Islet of Langerhans (tissue), 1 donor: Measurements from ENCODE around the gene CNGB1.
"Not testable (repeated sequence)": the region's sequence is repeated elsewhere in the genome, so short reads cannot be mapped to it uniquely, and the experiment has no call there.

ENCODE experiments used
- FAIRE-seq: peaks from one replicate; lab custom pipeline; 2011; peaks lifted over from hg19 to GRCh38; lab: Jason Lieb, UNC

Gene CNGB1

DNA sequence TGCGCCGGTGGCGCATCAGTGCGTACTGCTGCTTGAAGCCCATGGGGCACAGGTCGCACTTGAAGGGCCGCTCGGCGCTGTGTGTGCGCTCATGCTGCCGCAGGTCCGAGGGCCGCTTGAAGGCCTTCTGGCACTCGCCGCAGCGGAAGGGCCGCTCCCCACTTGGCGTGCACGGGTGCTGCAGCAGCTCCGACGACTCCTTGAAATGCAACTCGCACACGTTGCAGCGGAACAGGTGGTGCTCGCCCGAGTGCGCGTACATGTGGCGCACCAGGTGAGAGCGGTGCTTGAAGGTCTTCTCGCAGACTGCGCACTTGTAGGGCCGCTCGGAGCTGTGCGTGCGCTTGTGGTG lies 26.2 kb upstream of the CNGB1 start:
- FAIRE-seq = no peak

DNA sequence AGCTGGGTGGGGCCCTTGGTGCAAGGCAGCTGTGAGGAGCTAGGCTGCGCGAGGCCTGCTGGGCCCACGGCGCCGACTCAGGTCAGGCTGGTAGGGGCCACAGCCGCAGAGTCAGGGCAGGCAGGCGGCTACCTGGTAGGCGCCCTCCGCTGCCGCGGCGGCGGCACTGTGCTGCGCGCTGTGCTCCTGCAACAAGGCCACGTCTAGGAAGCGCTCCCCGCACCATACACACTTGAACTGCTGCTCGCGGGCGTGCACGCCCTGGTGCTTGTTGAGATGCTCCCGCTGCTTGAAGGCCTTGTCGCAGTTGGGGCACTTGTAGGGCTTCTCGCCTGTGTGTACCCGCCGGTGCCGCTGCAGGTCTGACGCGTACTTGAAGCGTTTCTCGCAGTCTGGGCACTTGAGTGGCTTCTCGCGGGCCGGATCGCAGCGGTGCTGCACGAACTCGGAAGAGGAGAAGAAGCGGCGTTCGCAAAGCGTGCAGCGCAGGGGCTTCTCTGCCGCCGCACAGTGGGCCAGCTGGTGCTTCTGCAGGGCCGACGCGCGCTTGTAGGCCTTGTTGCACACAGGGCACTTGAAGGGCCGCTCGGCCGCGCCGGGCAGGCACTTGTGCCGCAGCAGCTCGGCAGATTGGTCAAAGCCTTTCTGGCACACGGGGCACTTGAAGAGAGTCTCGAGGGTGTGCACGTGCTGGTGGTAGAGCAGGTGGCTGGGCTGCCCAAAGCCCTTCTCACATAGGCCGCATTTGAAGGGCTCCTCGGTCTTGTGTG lies 25.7 kb upstream of the CNGB1 start:
- FAIRE-seq = no peak

DNA sequence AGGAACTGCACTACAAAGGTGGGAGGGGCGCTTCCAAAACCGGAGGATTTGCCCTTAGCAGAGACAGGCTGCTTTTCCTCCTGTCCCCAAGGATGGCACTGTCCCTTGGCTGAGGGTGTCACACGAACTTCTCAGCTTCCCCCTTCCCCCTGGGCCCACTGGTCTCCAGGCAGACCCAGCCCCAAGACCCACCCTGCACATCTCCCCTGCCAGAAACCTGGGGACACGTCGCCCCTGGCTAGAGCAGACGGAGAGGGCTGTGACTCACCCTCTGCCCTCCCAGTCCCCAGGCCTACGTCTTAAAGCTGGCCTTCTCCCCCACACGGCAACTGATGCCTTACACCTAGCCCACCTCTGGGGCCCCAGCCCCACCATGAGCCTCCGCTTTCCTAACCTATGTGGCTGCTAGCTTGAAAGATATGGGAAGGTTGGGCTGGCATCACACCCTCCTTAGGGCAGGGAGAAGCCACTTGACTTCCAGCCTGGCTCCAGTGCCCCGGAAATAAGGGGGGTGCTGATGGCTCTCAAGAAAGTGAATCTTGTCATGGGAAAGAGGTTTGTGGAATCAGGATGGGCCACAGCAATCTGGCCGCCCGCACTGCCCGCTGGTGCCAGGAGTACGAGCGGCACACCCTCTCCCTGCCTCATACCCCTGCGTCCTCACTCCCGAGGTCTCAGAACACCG lies 24.9 kb upstream of the CNGB1 start:
- FAIRE-seq = no peak

DNA sequence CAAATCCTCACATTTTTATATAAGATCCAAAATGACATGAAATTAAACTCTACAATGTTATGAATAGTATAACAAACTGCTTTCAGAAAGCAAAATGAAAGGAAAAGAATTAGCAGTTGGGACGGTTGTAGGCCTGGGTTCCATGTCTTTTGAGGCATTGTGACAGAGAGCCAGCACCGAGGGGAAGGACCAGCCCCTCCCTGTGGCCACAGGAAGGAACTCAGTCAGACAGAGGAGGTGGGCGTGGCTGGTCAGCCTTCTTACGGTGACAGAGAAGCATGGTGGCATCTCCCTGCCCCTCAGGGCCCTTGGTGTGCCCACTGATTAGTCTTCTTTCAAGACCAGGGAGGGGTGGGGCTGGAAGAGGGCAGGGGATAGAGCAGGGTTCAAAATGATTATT lies 23.9 kb upstream of the CNGB1 start:
- no peak for FAIRE-seq

DNA sequence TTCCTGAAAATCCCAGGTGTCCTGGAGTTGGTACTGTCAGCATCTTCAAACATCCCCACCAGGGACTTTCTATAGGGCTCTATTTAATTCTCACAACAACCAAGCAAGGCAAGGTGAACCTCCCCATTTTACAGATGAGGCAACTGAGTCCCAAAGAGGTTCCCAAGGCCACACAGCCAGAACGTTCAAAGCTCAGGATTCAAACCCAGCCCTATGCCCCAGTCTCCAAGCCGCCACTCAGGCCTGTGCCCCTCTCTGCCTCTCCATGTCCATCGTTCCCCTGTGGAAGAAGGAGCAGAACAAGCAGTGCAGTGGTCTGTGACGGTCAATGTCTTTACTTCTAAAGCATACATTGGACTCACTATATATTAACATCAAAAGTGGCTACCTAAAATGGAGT lies 23.4 kb upstream of the CNGB1 start:
- no peak for FAIRE-seq

DNA sequence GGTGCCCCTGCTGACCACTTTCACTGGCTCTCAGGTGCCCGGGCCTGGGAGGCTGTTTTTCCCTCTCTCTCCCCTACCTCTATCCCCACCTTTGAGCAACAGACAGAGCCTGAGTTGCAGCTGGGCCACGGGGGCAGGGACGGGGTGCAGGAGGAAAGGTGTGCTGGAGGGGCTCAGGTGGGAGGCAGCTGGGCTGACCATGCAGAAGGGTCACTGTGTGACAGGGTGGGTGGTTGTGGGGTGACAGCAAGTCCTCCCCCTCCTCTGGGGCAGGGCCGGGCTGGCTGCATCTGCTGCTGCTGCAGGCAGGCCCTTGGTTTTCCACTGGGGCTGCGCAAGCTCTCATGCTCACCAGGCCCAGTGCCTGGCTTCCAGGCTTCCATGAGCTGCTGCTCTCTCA lies 23.0 kb upstream of the CNGB1 start:
- FAIRE-seq = no peak

DNA sequence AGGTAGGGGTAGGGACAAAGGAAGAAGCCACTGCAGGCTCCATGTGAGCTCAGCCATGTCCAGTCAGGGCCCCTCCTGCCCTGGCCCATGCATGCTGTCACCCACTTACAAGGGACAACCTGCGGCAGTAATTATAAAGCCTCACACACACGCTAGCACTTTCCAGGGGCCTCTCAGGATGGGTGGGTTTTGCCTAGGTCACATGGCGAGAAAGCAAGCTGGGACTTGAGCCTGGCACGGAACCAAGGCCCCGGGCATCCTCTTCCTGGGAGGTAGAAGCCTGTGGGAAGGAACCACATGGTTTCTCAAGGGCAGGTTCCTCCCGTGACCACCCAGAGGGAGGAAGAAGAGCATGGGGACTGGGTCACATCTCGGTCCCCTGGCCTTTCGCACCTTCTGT lies 22.5 kb upstream of the CNGB1 start:
- FAIRE-seq = no peak

DNA sequence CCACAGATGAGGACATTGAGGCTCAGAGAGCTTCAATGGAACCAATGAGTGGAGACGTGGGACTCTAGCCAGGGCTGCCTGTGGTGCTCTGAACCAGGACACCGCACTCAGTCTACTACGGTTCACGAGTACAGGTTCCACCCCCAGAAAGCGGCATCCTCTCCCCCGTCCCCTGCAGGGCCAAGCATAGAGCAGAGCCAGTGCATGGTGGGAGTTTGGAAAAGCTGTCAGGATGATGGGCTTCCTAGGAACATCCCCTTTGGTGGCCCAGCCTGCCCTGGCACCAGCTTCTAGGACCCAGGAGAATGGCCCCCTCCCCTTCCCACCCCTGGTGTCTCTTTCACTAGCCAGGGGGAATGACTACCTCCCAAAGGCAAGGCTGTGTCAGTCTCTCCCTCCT lies 21.2 kb upstream of the CNGB1 start:
- FAIRE-seq = no peak

DNA sequence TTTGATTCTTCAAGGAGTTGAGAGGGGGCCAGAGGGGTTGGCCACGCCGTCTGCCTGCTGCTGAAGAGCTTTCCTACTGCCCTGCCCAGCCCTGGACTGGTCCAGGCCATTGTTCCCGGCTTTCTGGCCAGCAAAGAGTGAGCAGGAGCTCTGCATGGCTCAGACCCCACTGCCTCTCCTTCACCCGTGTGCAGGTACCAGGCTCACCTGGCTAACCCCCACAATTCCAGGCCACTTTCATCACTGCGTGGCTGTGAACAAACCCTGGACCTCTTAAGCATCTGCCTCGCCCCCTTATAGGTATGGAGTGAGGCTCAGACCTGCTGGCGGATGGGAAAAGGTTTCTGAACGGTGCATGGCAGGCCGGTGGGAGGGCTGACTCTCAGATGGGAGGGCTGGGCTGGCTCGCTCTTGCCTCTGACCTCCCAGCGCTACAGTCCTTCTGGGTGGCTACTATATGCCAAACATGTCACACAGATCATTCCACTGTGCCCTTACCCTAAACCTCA lies 20.7 kb upstream of the CNGB1 start:
- FAIRE-seq = no peak

DNA sequence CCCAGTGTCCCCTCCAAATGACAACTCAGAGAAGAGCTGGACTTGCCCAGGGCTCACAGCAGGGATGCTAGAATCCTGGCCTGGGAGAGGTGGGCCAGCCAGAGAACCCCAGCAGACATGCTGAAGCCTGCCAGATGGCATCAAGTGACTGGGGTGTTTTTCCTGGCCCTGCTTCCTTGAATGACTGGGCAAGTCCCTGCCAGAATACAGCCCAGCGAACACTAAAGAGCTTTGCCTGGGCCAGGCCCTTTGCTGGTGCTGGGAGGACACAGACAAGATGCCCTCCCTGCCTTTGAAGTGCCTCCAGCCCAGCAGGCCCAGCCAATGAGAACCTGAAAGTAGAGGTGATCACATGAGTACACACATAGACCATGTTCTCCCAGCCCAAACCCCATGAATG lies 18.0 kb upstream of the CNGB1 start:
- FAIRE-seq = no peak

DNA sequence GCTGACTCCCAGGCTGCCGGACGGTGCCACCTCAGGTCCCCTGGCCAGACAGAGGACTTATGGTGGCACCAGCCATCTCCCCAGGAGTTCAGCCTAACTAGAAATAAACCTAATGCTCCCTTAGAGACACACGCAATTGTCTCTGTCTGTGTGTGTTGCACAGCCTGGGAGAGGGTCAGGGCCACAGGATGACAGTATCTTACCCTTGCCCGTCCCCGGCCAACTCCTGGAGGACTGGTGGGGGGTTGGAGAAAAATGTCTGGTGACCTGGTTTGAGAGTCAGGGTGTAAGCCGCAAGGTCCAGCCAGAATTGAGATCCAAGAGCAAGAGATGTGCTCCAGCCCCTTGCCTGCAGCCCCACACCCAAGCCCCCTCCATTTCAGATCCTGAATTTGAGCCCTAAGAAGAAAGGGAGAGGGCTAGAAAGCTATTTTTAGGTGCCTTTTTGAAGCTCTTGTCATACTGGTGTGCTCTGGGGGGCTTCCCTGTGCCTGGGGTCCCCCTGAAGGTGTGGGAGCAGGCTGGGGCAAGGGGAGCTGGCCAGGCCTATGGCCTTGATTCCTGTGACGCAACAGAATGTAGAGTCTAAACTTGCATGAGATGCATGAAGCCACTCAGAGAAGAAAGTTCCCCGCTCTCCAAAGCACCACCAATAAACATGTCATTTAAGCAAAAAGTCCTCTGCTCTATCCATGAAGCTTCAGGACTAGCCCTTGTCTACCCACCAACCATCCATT lies 16.7 kb upstream of the CNGB1 start:
- FAIRE-seq = no peak

DNA sequence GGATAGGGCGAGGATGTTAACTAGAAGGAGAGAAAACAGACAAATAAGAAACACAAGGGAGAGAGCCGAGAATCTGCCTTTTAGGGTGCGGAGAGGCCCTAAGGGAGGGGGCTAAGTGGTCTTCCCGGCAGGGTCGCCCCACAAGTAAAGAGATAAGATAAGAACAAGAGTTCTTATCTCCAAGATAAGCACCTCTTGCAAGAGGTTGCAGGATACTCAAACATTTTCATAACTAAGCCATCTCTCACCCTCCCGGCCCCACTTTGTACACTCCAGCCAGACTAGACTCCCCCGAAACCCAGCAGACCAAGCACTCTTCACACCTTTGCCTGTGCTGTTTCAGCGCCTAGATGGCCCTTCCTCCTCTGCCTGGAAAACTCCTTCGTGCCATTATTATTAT lies 15.3 kb upstream of the CNGB1 start:
- FAIRE-seq = no peak

DNA sequence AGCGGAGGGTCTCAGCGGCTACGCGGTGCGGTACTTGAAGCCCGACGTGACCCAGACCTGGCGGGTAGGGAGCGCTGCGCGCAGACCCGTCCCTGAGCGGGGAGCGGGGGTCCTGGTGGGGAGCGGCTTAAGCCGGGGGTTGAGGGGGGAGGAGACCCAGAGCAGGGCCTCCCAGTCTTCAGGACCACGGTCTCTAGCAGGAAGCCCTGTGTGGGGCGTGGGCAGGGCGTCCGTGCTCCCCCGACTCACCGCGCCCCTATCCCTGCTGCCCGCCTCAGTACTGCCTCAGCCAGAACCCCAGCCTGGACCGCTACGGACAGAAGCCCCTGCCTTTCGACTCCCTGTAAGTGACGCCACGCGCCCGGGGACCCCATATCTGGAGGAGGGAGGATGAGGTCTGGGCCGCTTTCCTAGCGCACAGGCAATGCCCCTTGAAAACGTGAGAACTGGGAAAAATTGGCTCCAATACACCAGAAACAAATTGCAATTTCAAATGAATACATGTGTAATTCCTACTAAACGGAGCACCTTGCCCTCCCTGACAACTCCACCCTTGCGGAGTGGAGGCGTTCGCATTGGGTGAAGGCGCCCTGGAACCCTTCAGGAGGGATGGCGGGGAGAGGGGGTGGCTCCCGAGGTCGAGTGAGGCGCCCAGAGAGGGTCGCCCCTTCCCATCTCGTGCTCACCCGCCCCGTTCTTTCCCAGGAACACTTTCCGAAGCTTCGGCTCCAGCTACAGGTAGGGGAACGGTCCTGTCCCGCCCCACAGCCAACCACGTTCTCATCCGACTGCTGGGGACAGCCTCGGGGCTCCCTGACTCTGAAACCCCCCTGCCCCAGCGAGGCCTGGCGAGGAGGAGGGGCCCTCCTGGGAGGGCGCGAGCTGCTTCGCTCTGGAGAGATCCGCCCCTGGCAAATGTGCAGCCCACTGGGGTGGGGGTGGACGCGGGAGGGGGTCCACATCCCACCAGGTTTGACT lies 14.6 kb upstream of the CNGB1 start:
- no peak for FAIRE-seq

DNA sequence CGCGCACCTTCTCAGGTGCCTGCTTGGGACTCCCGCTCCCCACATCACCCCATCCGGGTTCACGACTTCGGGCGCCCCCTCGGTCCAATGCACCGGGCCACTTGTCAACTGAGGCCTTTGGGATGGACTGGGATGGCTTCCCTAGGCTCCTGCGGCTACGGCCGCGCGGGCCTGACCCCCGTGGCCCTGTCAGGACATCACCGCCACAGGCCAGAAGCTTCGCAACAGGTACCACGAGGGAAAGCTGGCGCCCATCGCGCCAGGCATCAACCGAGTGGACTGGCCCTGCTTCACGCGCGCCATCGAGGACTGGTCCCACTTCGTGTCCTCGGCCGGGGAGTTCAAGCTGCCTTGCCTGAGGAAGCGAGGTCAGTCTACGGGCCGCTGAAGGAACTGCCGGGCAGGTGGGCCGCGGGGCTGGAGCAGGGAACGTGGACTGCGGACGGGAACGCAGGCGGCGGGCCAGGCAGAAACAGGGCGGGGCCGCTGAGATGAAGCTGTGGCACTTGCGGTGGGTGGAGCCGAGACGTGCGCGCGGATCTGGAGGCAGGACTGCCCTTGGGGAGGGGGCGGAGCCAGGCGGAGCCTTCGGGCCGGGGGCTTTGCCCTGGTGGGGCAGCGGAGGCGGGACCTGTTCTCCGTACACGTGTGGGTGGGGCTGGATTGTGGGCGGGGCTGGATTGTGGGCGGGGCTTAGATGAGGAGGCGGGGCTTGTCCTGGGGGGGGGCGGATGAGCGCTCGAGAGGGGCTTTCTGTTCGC lies 13.7 kb upstream of the CNGB1 start:
- no peak for FAIRE-seq

DNA sequence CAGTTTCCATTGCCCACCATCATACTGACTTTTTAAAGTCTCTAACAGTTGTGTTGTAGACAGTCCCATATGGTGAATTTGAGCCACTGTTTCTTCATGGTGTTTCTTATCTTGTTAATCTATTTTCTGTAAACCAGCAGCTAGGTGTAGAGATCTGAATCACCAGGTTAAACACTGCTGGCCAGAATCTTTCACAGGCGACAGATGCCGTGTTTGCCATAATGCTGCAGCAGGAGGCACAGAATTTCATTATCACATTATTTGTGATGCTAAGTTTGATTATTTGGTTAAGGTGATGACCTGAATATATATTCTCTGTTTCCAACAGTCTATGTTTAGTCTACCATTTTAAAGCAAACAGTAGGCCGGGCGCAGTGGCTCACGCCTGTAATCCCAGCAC lies 11.5 kb upstream of the CNGB1 start:
- no peak for FAIRE-seq

DNA sequence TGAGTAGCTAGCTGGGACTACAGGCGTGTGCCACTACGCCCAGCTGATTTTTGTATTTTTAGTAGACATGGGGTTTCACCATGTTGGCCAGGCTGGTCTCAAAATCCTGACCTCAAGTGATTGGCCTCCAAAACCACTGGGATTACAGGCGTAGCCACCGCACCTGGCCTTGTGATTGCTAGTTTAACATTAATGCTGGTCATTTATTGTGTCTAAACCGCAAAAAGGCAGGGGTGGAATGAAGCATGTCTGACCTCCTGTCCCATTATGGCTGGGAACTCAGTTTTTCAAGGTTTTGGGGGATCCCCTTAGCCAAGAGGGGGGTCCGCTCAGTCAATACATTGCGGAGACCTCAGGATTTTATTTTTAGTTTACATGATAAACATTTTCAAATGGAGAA lies 10.7 kb upstream of the CNGB1 start:
- no peak for FAIRE-seq

DNA sequence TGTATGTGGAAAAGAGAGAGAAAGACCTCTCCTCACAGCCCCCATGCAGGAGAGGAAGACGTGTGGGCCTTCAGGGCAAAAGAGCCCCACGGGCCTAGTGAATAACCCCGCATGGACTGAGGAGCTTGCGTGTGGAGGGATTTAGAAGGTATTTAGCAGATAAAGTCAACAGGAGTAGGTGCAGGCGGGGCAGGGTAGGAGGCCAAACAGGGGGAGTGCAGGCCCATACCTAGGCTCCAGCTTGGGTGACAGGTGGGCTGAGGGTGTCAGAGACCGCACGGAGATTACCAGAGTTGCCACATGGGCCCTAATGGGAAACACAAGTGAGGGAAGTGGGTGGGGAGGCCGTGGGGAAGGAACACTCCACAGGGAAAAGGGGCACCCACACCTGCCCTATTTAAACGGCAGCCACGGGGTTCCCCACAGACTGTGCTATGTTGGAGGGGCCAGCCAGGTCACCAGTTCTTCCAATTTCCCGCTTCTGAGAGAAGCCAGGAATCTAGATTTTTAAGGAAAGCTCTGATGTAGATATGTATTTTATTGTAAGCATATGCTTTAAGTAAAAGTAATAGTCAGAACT lies 8.2 kb upstream of the CNGB1 start:
- FAIRE-seq = no peak

DNA sequence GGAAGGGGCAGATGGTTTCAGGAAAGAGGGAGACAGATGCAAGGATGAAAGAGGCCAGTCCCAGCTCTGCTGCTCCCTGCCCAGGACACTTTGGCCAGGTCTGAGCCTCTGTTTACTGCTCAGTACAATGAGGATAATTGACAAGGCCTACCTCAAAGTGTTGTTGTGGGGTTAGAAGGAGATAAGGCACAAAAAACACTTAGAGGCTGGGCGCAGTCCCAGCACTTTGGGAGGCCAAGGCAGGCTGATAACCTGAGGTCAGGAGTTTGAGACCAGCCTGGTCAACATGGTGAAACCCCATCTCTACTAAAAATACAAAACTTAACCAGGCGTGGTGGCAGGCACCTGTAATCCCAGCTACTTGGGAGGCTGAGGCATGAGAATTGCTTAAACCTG lies 7.1 kb upstream of the CNGB1 start:
- not testable (repeated sequence) for FAIRE-seq

DNA sequence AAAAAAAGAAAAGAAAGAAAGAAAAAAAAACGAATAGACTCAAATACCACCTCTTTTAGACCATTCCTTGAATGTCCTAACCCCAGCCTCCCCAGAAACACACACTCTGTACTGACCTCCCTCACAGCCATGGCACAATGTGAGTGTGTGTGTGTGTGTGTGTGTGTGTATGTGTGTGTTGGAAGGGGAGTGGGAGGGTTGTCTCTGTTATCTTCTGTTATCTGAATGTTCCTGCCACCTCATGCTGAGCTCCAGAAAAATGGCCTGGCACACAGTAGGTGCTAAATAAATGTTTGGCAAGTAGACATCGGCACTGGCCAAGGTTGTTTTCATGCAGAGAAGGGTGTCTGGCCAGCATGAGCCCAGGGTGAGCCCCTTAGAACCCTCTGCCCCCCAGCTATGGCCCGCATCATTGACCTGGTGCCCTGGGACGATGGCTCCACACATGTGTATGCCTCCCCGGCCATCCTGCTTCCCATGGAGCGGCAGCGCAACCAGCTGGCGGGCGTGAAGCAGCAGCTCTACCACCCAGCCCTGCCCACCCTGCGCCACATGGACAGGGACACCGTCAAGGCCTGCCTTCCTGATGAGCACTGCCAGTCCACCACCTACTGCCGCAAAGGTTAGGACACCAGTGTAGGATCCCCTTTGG lies 6.6 kb upstream of the CNGB1 start:
- no peak for FAIRE-seq

DNA sequence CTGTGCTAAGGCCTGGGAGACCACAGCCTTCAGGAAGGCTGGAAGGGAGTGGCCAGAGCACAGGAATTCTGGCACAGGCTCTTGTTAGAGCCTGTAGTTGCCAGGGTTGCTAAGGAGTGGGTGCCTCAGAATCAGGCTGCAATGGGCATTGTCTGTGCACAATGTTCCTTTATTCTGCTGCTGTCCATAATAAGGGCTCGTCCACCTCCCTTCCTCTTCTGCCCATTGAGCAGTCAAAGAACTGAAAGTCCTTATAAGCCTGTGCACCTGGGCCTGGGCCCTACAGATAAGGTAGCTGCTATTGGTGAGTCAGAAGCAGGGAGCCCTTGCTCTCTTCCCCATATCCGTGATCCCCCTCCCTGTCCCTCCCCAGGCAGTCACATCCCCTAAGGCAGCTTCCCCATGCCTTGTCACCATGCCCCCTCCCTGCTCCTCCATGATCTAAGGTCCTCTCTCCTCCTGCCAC lies 5.4 kb upstream of the CNGB1 start:
- no peak for FAIRE-seq
